ENCODE measurements around the gene TTC24.

The TTC24 gene

DNA sequence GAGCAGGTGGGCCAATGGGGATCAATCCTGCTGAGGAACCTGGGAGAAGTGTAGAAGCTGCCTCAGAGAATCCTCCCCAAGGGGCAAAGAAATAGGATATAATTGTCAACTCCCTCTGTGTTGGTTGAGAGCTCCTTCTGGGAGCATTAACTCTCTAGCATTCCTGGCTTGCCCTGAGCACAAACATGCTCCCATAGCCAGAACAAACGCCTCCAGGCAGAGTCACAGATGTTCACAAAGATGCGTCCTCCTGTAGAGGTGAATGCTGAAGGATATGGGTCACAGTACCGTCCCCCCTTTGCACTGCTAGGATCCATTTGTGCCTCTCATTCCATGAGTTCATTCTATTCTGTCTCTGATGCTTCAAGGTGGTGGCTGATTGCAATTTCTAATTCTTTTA is 52.8 kb downstream of the TTC24 start:
- TF ChIP-seq, protein P1, sequence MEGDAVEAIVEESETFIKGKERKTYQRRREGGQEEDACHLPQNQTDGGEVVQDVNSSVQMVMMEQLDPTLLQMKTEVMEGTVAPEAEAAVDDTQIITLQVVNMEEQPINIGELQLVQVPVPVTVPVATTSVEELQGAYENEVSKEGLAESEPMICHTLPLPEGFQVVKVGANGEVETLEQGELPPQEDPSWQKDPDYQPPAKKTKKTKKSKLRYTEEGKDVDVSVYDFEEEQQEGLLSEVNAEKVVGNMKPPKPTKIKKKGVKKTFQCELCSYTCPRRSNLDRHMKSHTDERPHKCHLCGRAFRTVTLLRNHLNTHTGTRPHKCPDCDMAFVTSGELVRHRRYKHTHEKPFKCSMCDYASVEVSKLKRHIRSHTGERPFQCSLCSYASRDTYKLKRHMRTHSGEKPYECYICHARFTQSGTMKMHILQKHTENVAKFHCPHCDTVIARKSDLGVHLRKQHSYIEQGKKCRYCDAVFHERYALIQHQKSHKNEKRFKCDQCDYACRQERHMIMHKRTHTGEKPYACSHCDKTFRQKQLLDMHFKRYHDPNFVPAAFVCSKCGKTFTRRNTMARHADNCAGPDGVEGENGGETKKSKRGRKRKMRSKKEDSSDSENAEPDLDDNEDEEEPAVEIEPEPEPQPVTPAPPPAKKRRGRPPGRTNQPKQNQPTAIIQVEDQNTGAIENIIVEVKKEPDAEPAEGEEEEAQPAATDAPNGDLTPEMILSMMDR (IDR thresholded peaks at IDR 0.05; ENCODE audit: control insufficient read depth, insufficient read depth, low read depth, low read length, missing control alignments), result no peak
- H3K4me3 ChIP-seq (ENCODE audit: control insufficient read depth, low read depth, low read length), result no peak overlapping the region
- DNase-seq (ENCODE audit: low read depth), result no peak
